Activated CD4-positive, alpha-beta T cell treated with anti-CD3 and anti-CD28 coated beads, Interleukin-2, amount 50 U/mL, for 48 hours (primary cell): Measurements from ENCODE around the gene MTA3.

Source experiments
- DNase-seq, 2 experiments: peaks; one replicate each; pipeline ENCODE4 v3.0.0-alpha.2; 2020

Gene MTA3

GRCh38 chr2:42791606-42792005 is 223.2 kb downstream of the MTA3 start:
- DNase-seq = no peak

- peak in 1 of 2 experiments; percentile 21 for DNase-seq
Measured at GRCh38 chr2:42792087-42792582, 223.7 kb downstream of the MTA3 start.

GRCh38 chr2:42792583-42793333 is 224.3 kb downstream of the MTA3 start, which contains the start of gene HAAO:
Gene HAAO (minus strand): TSS chr2:42792583. CDS start chr2:42792536, 47 bp downstream.
- no peak for DNase-seq

- DNase-seq = no peak
Measured at GRCh38 chr2:42793334-42794270, 225.2 kb downstream of the MTA3 start.

GRCh38 chr2:42794271-42795046 is 226.0 kb downstream of the MTA3 start:
- DNase-seq = no peak

GRCh38 chr2:42795275-42795674 is 226.8 kb downstream of the MTA3 start:
- DNase-seq = no peak

- no peak for DNase-seq
Measured at GRCh38 chr2:42795841-42796301, 227.4 kb downstream of the MTA3 start.

GRCh38 chr2:42796427-42797248 is 228.2 kb downstream of the MTA3 start:
- no peak for DNase-seq

- DNase-seq = no peak
Measured at GRCh38 chr2:42797281-42797680, 228.8 kb downstream of the MTA3 start.

- DNase-seq = no peak
Measured at GRCh38 chr2:42799881-42800280, 231.4 kb downstream of the MTA3 start.

- no peak for DNase-seq
Measured at GRCh38 chr2:42800461-42800962, 232.1 kb downstream of the MTA3 start.

- DNase-seq = no peak
Measured at GRCh38 chr2:42800981-42801380, 232.5 kb downstream of the MTA3 start.

GRCh38 chr2:42801381-42801780 is 232.9 kb downstream of the MTA3 start:
- DNase-seq = no peak

GRCh38 chr2:42802150-42802549 is 233.7 kb downstream of the MTA3 start:
- DNase-seq = no peak

- no peak for DNase-seq
Measured at GRCh38 chr2:42804338-42804737, 235.9 kb downstream of the MTA3 start.

GRCh38 chr2:42804891-42805290 is 236.5 kb downstream of the MTA3 start:
- DNase-seq = no peak
